H9 (cell line): ENCODE data around the gene WFIKKN2. TPM values are rescaled to one million over a fixed set of nuclear protein-coding genes. Genes with fewer than 3 reads are reported as not detected.

Source experiments
- DNase-seq: peaks from one replicate; pipeline ENCODE4 v3.0.0-alpha.2; 2017
- H2AFZ ChIP-seq: one replicate; pipeline ENCODE4 v1.6.1; 2013; ENCODE audit warnings: mild to moderate bottlenecking, low read length, control low read depth, moderate library complexity
- H2AK5ac ChIP-seq: 2 replicates; pipeline ENCODE4 v1.6.1; 2013; ENCODE audit warnings: low read length, control low read depth, mixed read lengths; ENCODE audit not compliant: insufficient read length
- H2BK120ac ChIP-seq: one replicate; pipeline ENCODE4 v1.6.1; 2013; ENCODE audit warnings: low read depth, mild to moderate bottlenecking, low read length, control low read depth, inconsistent platforms; ENCODE audit not compliant: poor library complexity, severe bottlenecking
- H2BK12ac ChIP-seq: 2 replicates; pipeline ENCODE4 v1.6.1; 2013; ENCODE audit warnings: low read length, control low read depth, mixed read lengths, low read depth; ENCODE audit not compliant: insufficient read length
- H2BK15ac ChIP-seq: 2 replicates; pipeline ENCODE4 v1.6.1; 2013; ENCODE audit warnings: low read depth, low read length, control low read depth
- H2BK20ac ChIP-seq: one replicate; pipeline ENCODE4 v1.6.1; 2013; ENCODE audit warnings: low read depth, mild to moderate bottlenecking, low read length, control low read depth, inconsistent platforms; ENCODE audit not compliant: poor library complexity, severe bottlenecking
- H2BK5ac ChIP-seq: 2 replicates; pipeline ENCODE4 v1.6.1; 2013; ENCODE audit warnings: low read length, control low read depth, mixed read lengths; ENCODE audit not compliant: insufficient read length
- H3K14ac ChIP-seq: 2 replicates; pipeline ENCODE4 v1.6.1; 2013; ENCODE audit warnings: low read length, control low read depth; ENCODE audit not compliant: insufficient read depth
- H3K18ac ChIP-seq: 2 replicates; pipeline ENCODE4 v1.6.1; 2013; ENCODE audit warnings: low read depth, mild to moderate bottlenecking, mixed read lengths, low read length, control low read depth; ENCODE audit not compliant: insufficient read length
- H3K23ac ChIP-seq: 2 replicates; pipeline ENCODE4 v1.6.1; 2013; ENCODE audit warnings: low read length, control low read depth, mixed read lengths, low read depth; ENCODE audit not compliant: insufficient read length
- H3K23me2 ChIP-seq: 2 replicates; pipeline ENCODE4 v1.6.1; 2013; ENCODE audit warnings: low read depth, mild to moderate bottlenecking, mixed read lengths, low read length, control low read depth; ENCODE audit not compliant: insufficient read length, poor library complexity, severe bottlenecking
- H3K27ac ChIP-seq: 2 replicates; pipeline ENCODE4 v1.5.1; 2013; ENCODE audit warnings: low read length, control low read depth, mixed read lengths, low read depth; ENCODE audit not compliant: insufficient read length
- H3K27me3 ChIP-seq: 2 replicates; pipeline ENCODE4 v1.6.1; 2013; ENCODE audit warnings: low read length, control low read depth, inconsistent platforms; ENCODE audit not compliant: insufficient read depth
- H3K4ac ChIP-seq: 2 replicates; pipeline ENCODE4 v1.6.1; 2013; ENCODE audit warnings: low read depth, mild to moderate bottlenecking, control low read depth, inconsistent platforms, low read length, moderate library complexity
- H3K4me1 ChIP-seq: 2 replicates; pipeline ENCODE4 v1.6.1; 2013; ENCODE audit warnings: low read length, control low read depth, inconsistent platforms; ENCODE audit not compliant: insufficient read depth
- H3K4me2 ChIP-seq: 2 replicates; pipeline ENCODE4 v1.6.1; 2013; ENCODE audit warnings: low read length, control low read depth, mixed read lengths; ENCODE audit not compliant: insufficient read length, insufficient read depth
- H3K56ac ChIP-seq: 2 replicates; pipeline ENCODE4 v1.6.1; 2013; ENCODE audit warnings: low read depth, mild to moderate bottlenecking, mixed read lengths, low read length, control low read depth; ENCODE audit not compliant: insufficient read length
- H3K79me1 ChIP-seq: 2 replicates; pipeline ENCODE4 v1.6.1; 2013; ENCODE audit warnings: low read depth, mild to moderate bottlenecking, moderate library complexity, low read length, control low read depth, inconsistent platforms; ENCODE audit not compliant: insufficient read depth, poor library complexity, severe bottlenecking
- H3K79me2 ChIP-seq: 2 replicates; pipeline ENCODE4 v1.6.1; 2013; ENCODE audit warnings: low read length, control low read depth, inconsistent platforms; ENCODE audit not compliant: insufficient read depth
- H3K9ac ChIP-seq: 2 replicates; pipeline ENCODE4 v1.6.1; 2013; ENCODE audit warnings: low read length, control low read depth, mixed read lengths; ENCODE audit not compliant: insufficient read length; ENCODE audit errors: extremely low read depth
- H3K9me3 ChIP-seq: one replicate; pipeline ENCODE4 v1.6.1; 2013; ENCODE audit warnings: low read depth, low read length, inconsistent platforms; ENCODE audit not compliant: control insufficient read depth
- H3T11ph ChIP-seq: one replicate; pipeline ENCODE4 v1.6.1; 2013; ENCODE audit warnings: mild to moderate bottlenecking, low read length, control low read depth, inconsistent platforms
- H4K20me1 ChIP-seq: one replicate; pipeline ENCODE4 v1.6.1; 2013; ENCODE audit not compliant: control insufficient read depth, insufficient read length, insufficient read depth
- H4K5ac ChIP-seq: 2 replicates; pipeline ENCODE4 v1.6.1; 2013; ENCODE audit warnings: low read depth, mild to moderate bottlenecking, mixed read lengths, low read length, control low read depth; ENCODE audit not compliant: insufficient read length
- H4K8ac ChIP-seq: replicated peaks from 2 replicates; pipeline ENCODE4 v1.6.1; 2013; ENCODE audit warnings: low read length, control low read depth, mixed read lengths, low read depth; ENCODE audit not compliant: insufficient read length
- H4K91ac ChIP-seq: 2 replicates; pipeline ENCODE4 v1.6.1; 2013; ENCODE audit warnings: low read depth, mild to moderate bottlenecking, moderate library complexity, mixed read lengths, low read length, control low read depth; ENCODE audit not compliant: insufficient read length
- H3K27ac Mint-ChIP-seq, 3 experiments: 2 replicates in 2 of 3; 3 replicates in 1 of 3; pipeline ENCODE4 v1.8.0; 2020 to 2021; ENCODE audit warnings: mixed read lengths in 3 of 3, mild to moderate bottlenecking in 1 of 3, moderate library complexity in 1 of 3
- H3K27me3 Mint-ChIP-seq: 2 replicates; pipeline ENCODE4 v1.8.0; 2021; ENCODE audit warnings: low read depth, mild to moderate bottlenecking, moderate library complexity, mixed read lengths
- H3K36me3 Mint-ChIP-seq, 3 experiments: 2 replicates in 2 of 3; 3 replicates in 1 of 3; pipeline ENCODE4 v1.8.0; 2020 to 2021; ENCODE audit warnings: low read depth in 3 of 3, mixed read lengths in 3 of 3; ENCODE audit not compliant: insufficient read depth in 1 of 3
- H3K4me1 Mint-ChIP-seq, 2 experiments: 2 replicates each; pipeline ENCODE4 v1.8.0; 2020; ENCODE audit warnings: mixed read lengths in 2 of 2
- H3K4me3 Mint-ChIP-seq, 2 experiments: 2 replicates in 1 of 2; 3 replicates in 1 of 2; pipeline ENCODE4 v1.8.0; 2020 to 2021; ENCODE audit warnings: mild to moderate bottlenecking in 2 of 2, mixed read lengths in 2 of 2, moderate library complexity in 1 of 2
- H3K9me3 Mint-ChIP-seq, 2 experiments: 2 replicates in 1 of 2; 3 replicates in 1 of 2; pipeline ENCODE4 v1.8.0; 2020; ENCODE audit warnings: mild to moderate bottlenecking in 2 of 2, mixed read lengths in 2 of 2, moderate library complexity in 1 of 2
- WGBS: extraction: QIAGEN DNeasy Blood & Tissue Kit; methylation state at CpG from one replicate; pipeline ENCODE4 v1.1.7; 2013; ENCODE audit warnings: missing lambda C conversion rate, low lambda C conversion rate, mixed read lengths; ENCODE audit not compliant: insufficient read length; ENCODE audit errors: extremely low coverage; 5-methylcytosine and 5-hydroxymethylcytosine counted together
- total RNA-seq: library from RNA; stranded (reverse); gene quantifications from 2 replicates; pipeline ENCODE4 v1.2.1, GENCODE V29; 2021
- TF ChIP-seq, protein P1 (sequence below): fragments of 200-600 bp; sonication (generic); conservative IDR thresholded peaks from 3 replicates; pipeline ENCODE4 v1.8.0; 2021; ENCODE audit warnings: antibody characterized with exemption, mild to moderate bottlenecking

Gene WFIKKN2
- total RNA-seq, 1 experiment from 2014 or later, result 1.1 TPM

DNA sequence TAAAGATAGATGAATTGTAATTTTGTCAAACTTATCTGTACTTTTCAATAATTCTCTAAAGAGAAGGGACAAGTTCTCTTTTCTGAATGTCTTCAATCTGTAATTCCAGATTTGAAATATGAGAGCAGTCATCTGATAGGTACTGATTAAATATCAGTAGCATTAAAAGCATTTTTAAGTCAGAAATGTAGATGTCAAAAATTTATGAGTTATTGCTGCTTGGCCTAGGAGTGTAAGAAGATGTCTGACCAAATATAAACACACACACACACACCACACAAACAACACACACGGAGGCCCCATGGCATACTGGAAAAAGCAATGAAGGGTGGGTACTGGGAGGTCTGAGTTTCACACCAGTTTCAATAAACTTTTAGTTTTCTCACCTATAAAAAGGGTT lies 33.2 kb downstream of the WFIKKN2 start:
- no CpG with 5 or more reads among the region's 1 CpG for WGBS
- peaks cover 19 to 22% of the 10 kb centered on the region in 2 experiments for H3K4me1 Mint-ChIP-seq
- Histone ChIP-seq H2BK5ac (no peak overlapping the region), H3K9me3 (no peaks in the 10 kb centered on the region), H2AFZ (no peak overlapping the region), H2BK120ac (no peak overlapping the region), H4K8ac (no peak overlapping the region), H2BK12ac (no peak overlapping the region), H3K4me2 (peak overlapping the region; percentile 62), H3K4ac (no peak overlapping the region), H3K14ac (no peak overlapping the region), H3K27me3 (no peaks in the 10 kb centered on the region), H4K5ac (no peak overlapping the region), H3K18ac (no peak overlapping the region), H2AK5ac (no peak overlapping the region), H3K23me2 (peaks cover 4% of the 10 kb centered on the region), H4K20me1 (no peaks in the 10 kb centered on the region), H3K9ac (no peak overlapping the region), H3K79me2 (peaks cover 4% of the 10 kb centered on the region; the same call in 1 of the 2 replicates), H4K91ac (no peak overlapping the region), H2BK20ac (no peak overlapping the region), H3K23ac (no peak overlapping the region), H3K56ac (no peak overlapping the region), H3K79me1 (no peaks in the 10 kb centered on the region), H3K27ac (no peak overlapping the region), H3K4me1 (no peaks in the 10 kb centered on the region), H3T11ph (no peak overlapping the region), H2BK15ac (no peak overlapping the region)
- peak; percentile 3 for DNase-seq
- peak overlapping the region; percentile 90 to 93 for H3K4me3 Mint-ChIP-seq
- peaks cover 0 to 7% (median 3%) of the 10 kb centered on the region in 3 experiments; a peak in 4 of 7 replicates for H3K36me3 Mint-ChIP-seq
- TF ChIP-seq, protein P1, sequence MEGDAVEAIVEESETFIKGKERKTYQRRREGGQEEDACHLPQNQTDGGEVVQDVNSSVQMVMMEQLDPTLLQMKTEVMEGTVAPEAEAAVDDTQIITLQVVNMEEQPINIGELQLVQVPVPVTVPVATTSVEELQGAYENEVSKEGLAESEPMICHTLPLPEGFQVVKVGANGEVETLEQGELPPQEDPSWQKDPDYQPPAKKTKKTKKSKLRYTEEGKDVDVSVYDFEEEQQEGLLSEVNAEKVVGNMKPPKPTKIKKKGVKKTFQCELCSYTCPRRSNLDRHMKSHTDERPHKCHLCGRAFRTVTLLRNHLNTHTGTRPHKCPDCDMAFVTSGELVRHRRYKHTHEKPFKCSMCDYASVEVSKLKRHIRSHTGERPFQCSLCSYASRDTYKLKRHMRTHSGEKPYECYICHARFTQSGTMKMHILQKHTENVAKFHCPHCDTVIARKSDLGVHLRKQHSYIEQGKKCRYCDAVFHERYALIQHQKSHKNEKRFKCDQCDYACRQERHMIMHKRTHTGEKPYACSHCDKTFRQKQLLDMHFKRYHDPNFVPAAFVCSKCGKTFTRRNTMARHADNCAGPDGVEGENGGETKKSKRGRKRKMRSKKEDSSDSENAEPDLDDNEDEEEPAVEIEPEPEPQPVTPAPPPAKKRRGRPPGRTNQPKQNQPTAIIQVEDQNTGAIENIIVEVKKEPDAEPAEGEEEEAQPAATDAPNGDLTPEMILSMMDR, result no peak
- H3K27me3 Mint-ChIP-seq, result no peaks in the 10 kb centered on the region
- no peaks in the 10 kb centered on the region; a peak in 2 of 5 replicates for H3K9me3 Mint-ChIP-seq
- no peak overlapping the region; a peak in 2 of 7 replicates for H3K27ac Mint-ChIP-seq
